Naive thymus-derived CD4-positive, alpha-beta T cell (primary cell): ENCODE measurements around the gene CXCR1. TPM values are rescaled to one million over a fixed set of nuclear protein-coding genes. Genes with fewer than 3 reads are reported as not detected.

Experiments used
- ATAC-seq: fragments of 150-1000 bp; cut with Tn5 transposase; 2 replicates; pipeline ENCODE4 v1.10.0; 2021; ENCODE audit warnings: mild to moderate bottlenecking, moderate library complexity
- CTCF ChIA-PET: fragments of 350-600 bp; sonication (Branson Sonifier 250); formaldehyde crosslinking; loops from one replicate; lab custom pipeline; 2021; ENCODE audit warnings: antibody characterized with exemption; lab: Charles Lee
- POLR2A ChIA-PET: fragments of 350-600 bp; sonication (Branson Sonifier 250); formaldehyde crosslinking; loops from one replicate; lab custom pipeline; 2021; ENCODE audit warnings: antibody characterized with exemption, inconsistent platforms; lab: Charles Lee
- DNase-seq, 9 donors: peaks; one replicate each; pipeline versions ENCODE4 v3.0.0 to v3.0.0-alpha.2; 2020 to 2022; ENCODE audit warnings: mixed read lengths in 1 of 9
- H3K27ac ChIP-seq: one replicate; pipeline ENCODE4 v1.7.0; 2013; ENCODE audit warnings: mild to moderate bottlenecking, low read depth, low read length, moderate library complexity
- H3K27me3 ChIP-seq, 2 donors: one replicate each; pipeline ENCODE4 v1.7.0; 2013; ENCODE audit warnings: low read length in 2 of 2, mild to moderate bottlenecking in 2 of 2, moderate library complexity in 2 of 2; ENCODE audit not compliant: control insufficient read depth in 2 of 2, insufficient read depth in 2 of 2
- H3K36me3 ChIP-seq, 3 experiments: 1 replicate in 2 of 3; 2 replicates in 1 of 3; pipeline ENCODE4 v1.7.0; 2013; ENCODE audit warnings: low read length in 3 of 3, mild to moderate bottlenecking in 3 of 3, moderate library complexity in 1 of 3; ENCODE audit not compliant: insufficient read depth in 3 of 3, control insufficient read depth in 2 of 3
- H3K4me1 ChIP-seq, 2 donors: one replicate each; pipeline ENCODE4 v1.7.0; 2013; ENCODE audit warnings: low read length in 2 of 2, mild to moderate bottlenecking in 2 of 2, moderate library complexity in 1 of 2; ENCODE audit not compliant: control insufficient read depth in 2 of 2, insufficient read depth in 2 of 2
- H3K4me3 ChIP-seq: 2 replicates; pipeline ENCODE4 v1.7.0; 2013; ENCODE audit warnings: mild to moderate bottlenecking, low read length
- H3K9me3 ChIP-seq, 3 experiments: 1 replicate in 2 of 3; 2 replicates in 1 of 3; pipeline ENCODE4 v1.7.0; 2013; ENCODE audit warnings: low read length in 3 of 3; ENCODE audit not compliant: control insufficient read depth in 2 of 3
- H3K27ac Mint-ChIP-seq, 9 donors: one replicate each; pipeline ENCODE4 v1.8.0; 2020 to 2022; ENCODE audit warnings: mixed read lengths in 9 of 9, mild to moderate bottlenecking in 8 of 9, moderate library complexity in 5 of 9, inconsistent platforms in 2 of 9
- H3K27me3 Mint-ChIP-seq, 5 donors: one replicate each; pipeline ENCODE4 v1.8.0; 2021 to 2022; ENCODE audit warnings: mixed read lengths in 5 of 5, mild to moderate bottlenecking in 1 of 5
- H3K36me3 Mint-ChIP-seq, 5 donors: one replicate each; pipeline ENCODE4 v1.8.0; 2020 to 2022; ENCODE audit warnings: mixed read lengths in 5 of 5, mild to moderate bottlenecking in 3 of 5, inconsistent platforms in 1 of 5
- H3K4me1 Mint-ChIP-seq, 7 donors: one replicate each; pipeline ENCODE4 v1.8.0; 2020 to 2022; ENCODE audit warnings: mixed read lengths in 7 of 7, mild to moderate bottlenecking in 3 of 7, inconsistent platforms in 1 of 7
- H3K4me3 Mint-ChIP-seq, 10 donors: one replicate each; pipeline ENCODE4 v1.8.0; 2020 to 2022; ENCODE audit warnings: mild to moderate bottlenecking in 10 of 10, mixed read lengths in 10 of 10, moderate library complexity in 6 of 10, inconsistent platforms in 2 of 10
- H3K9me3 Mint-ChIP-seq, 11 donors: one replicate each; pipeline ENCODE4 v1.8.0; 2020 to 2022; ENCODE audit warnings: mixed read lengths in 11 of 11, mild to moderate bottlenecking in 4 of 11, inconsistent platforms in 1 of 11, moderate library complexity in 1 of 11
- intact Hi-C, 2 donors: fragments of 100-400 bp; cut with micrococcal nuclease; formaldehyde crosslinking; loops; one replicate each; pipeline ENCODE4 v1.15.1; 2023
- polyA plus RNA-seq, 2 donors: library from polyadenylated mRNA; unstranded; fragments of 300-500 nt; fragmentation: Illumina TruSeq; gene quantifications; one replicate each; pipeline ENCODE4 v1.2.3, GENCODE V29; 2021
- total RNA-seq, 6 experiments: library from RNA in 5 of 6; stranded (reverse) in 5 of 6; gene quantifications; 1 replicate in 5 of 6; 2 replicates in 1 of 6; pipeline ENCODE4 v1.2.3 and lab custom pipeline; 2021 to 2026

CXCR1 gene
- total and polyA plus RNA-seq, 7 experiments from 2014 or later: 0.16 to 1.0 (median 0.24) TPM; not detected in 3

DNA sequence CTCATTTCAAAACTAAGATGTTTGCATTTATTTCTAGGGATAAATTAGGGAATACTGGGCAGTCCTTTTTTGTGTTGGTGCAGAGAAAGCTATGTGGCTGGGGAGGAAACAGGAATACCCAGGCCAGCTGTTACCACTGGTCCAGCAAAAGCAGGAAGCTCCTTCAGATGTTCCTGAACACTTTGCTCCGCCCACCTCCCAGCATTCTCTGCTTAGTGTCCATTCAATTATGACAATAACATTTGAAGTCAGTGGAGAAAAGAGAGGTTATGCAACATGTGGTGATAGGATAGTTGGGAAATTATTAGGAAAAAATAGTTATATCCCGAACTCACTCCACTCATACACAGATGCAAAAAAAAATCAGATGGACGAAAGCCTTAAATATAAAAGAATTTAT lies 28.1 kb upstream of the CXCR1 start:
- Histone ChIP-seq H3K36me3 (no peaks in the 10 kb centered on the region), H3K4me1 (no peaks in the 10 kb centered on the region), H3K27me3 (no peaks in the 10 kb centered on the region), H3K9me3 (no peaks in the 10 kb centered on the region), H3K27ac (no peak overlapping the region), H3K4me3 (no peak overlapping the region)
- ChIA-PET CTCF (no interaction called here), POLR2A (interaction anchor here (0.6 kb wide), 1 partner anchor 66 kb away, joined by 3 read pairs; the partner anchor contains the start of gene GPBAR1)
- H3K9me3 Mint-ChIP-seq: peaks cover 0 to 2% (median 0%) of the 10 kb centered on the region in 11 donors
- H3K36me3 Mint-ChIP-seq: no peaks in the 10 kb centered on the region
- peaks cover 0 to 3% (median 0%) of the 10 kb centered on the region in 7 donors for H3K4me1 Mint-ChIP-seq
- no peak overlapping the region for H3K27ac Mint-ChIP-seq
- DNase-seq (no peak), ATAC-seq (no peak)
- intact Hi-C loops: no loop called here
- peaks cover 0 to 31% (median 4%) of the 10 kb centered on the region in 5 donors for H3K27me3 Mint-ChIP-seq
- H3K4me3 Mint-ChIP-seq: no peak overlapping the region

GRCh38 chr2:218193701-218194100 lies 26.9 kb upstream of the CXCR1 start:
- intact Hi-C loops: no loop called here
- DNase-seq (no peak), ATAC-seq (no peak)
- peaks cover 0 to 3% (median 0%) of the 10 kb centered on the region in 7 donors for H3K4me1 Mint-ChIP-seq
- H3K36me3 ChIP-seq: no peaks in the 10 kb centered on the region
- no peak overlapping the region for H3K4me3 Mint-ChIP-seq
- no peak overlapping the region for H3K27ac ChIP-seq
- H3K27me3 ChIP-seq: no peaks in the 10 kb centered on the region
- H3K4me3 ChIP-seq: no peak overlapping the region
- ChIA-PET CTCF (no interaction called here), POLR2A (no interaction called here)
- no peaks in the 10 kb centered on the region for H3K36me3 Mint-ChIP-seq
- H3K4me1 ChIP-seq: no peaks in the 10 kb centered on the region
- peaks cover 0 to 2% (median 0%) of the 10 kb centered on the region in 11 donors for H3K9me3 Mint-ChIP-seq
- no peak overlapping the region for H3K27ac Mint-ChIP-seq
- no peaks in the 10 kb centered on the region for H3K9me3 ChIP-seq
- peaks cover 0 to 25% (median 1%) of the 10 kb centered on the region in 5 donors for H3K27me3 Mint-ChIP-seq

DNA sequence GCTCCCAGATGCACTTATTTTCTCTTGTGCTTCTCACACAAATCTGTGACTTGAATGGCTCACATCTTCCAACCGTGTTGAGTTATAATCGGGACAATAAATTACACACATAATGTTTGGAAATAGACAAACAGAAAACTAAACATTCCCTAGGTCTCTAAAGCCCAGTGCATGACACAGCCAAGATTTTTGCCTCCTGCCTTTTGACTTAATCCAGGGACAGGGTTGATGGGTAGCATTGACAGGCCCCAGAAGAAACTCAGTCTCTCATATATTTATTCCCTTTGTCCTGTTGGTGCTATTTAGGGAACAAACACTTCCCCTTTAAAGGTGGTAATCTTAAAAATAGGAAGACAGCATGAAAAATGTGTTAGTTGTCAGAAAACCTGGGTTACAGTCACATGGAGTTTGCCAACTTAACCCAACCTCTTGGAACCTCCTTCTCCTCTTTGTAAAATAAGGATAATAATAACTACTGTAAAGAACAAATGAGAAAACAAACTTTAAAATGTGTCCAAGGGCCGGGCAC lies 26.2 kb upstream of the CXCR1 start:
- Mint-ChIP-seq H3K4me3 (no peak overlapping the region), H3K9me3 (peaks cover 0 to 2% (median 0%) of the 10 kb centered on the region in 11 donors), H3K27ac (no peak overlapping the region), H3K36me3 (no peaks in the 10 kb centered on the region), H3K27me3 (peaks cover 0 to 17% (median 0%) of the 10 kb centered on the region in 5 donors), H3K4me1 (peaks cover 0 to 3% (median 0%) of the 10 kb centered on the region in 7 donors)
- ChIA-PET POLR2A (no interaction called here), CTCF (interaction anchor here (0.6 kb wide), 1 partner anchor 75 kb away, joined by 3 read pairs; no protein-coding TSS in a partner anchor)
- DNase-seq (no peak), ATAC-seq (no peak)
- intact Hi-C loops: no loop called here
- no peaks in the 10 kb centered on the region for H3K27me3 ChIP-seq
- H3K27ac ChIP-seq: no peak overlapping the region
- H3K4me3 ChIP-seq: no peak overlapping the region
- no peaks in the 10 kb centered on the region for H3K4me1 ChIP-seq
- H3K36me3 ChIP-seq: no peaks in the 10 kb centered on the region
- H3K9me3 ChIP-seq: no peaks in the 10 kb centered on the region

- ChIA-PET POLR2A (interaction anchor here (0.6 kb wide), 1 partner anchor 10 kb away, joined by 3 read pairs; no protein-coding TSS in a partner anchor), CTCF (interaction anchor here (1.0 to 1.4 kb wide), 3 partner anchors 32 to 71 kb away, joined by 3 to 8 read pairs (median 3); no protein-coding TSS in a partner anchor)
- Mint-ChIP-seq H3K27ac (peak overlapping the region in 1 of 9 donors; percentile 13), H3K9me3 (peaks cover 0 to 2% (median 0%) of the 10 kb centered on the region in 11 donors), H3K4me3 (no peak overlapping the region), H3K4me1 (peaks cover 0 to 14% (median 8%) of the 10 kb centered on the region in 7 donors), H3K27me3 (peaks cover 0 to 11% (median 0%) of the 10 kb centered on the region in 5 donors), H3K36me3 (no peaks in the 10 kb centered on the region)
- H3K4me1 ChIP-seq: no peaks in the 10 kb centered on the region
- H3K27ac ChIP-seq: no peak overlapping the region
- H3K36me3 ChIP-seq: no peaks in the 10 kb centered on the region
- H3K9me3 ChIP-seq: no peaks in the 10 kb centered on the region
- intact Hi-C loops: loop anchor here in 1 of 2 donors (5.0 kb wide), 1 partner anchor 659 kb away; no protein-coding TSS in a partner anchor
- H3K4me3 ChIP-seq: no peak overlapping the region
- ATAC-seq (no peak), DNase-seq (no peak)
- no peaks in the 10 kb centered on the region for H3K27me3 ChIP-seq
Observed at GRCh38 chr2:218188528-218188927, 21.8 kb upstream of the CXCR1 start.

DNA sequence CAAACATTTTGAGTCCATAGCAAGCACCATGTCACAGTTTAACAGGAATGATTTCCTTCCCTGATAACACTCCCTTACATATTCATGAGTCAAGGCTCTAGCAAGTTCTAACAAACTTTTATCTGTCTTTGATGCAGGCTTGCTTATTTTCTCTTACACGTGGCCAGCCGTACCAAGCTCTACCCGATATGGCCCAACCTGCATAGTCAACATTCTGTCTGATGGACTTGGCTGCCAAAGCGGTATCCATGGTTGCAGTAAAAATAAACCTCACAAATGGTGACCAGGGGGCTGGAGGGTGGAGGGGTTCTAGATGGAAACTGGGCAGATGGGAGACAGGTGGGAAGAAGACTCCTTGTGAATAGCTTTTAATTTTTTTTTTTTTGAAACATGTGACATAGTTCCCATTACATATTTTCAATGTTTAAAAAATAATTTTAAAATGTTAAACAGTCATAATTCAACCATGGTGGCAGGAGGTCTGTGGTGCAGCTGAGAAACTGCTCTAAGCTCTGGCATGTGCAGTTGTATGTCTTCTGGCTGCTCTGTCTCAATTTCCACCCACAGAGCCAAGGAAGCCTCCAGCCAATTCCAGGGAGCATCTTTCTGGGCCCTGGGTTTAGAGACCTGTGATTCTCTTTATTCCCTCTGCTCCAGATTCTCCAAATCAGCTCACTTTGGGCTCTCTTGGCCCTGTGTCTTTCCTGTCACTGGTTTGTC lies 20.7 kb upstream of the CXCR1 start:
- H3K27ac ChIP-seq: no peak overlapping the region
- H3K36me3 ChIP-seq: no peaks in the 10 kb centered on the region
- intact Hi-C loops: loop anchor here in 1 of 2 donors (2.0 to 5.0 kb wide), 2 partner anchors 209 to 660 kb away; no protein-coding TSS in a partner anchor
- Mint-ChIP-seq H3K27me3 (peaks cover 0 to 20% (median 0%) of the 10 kb centered on the region in 5 donors), H3K4me1 (peaks cover 0 to 14% (median 8%) of the 10 kb centered on the region in 7 donors), H3K4me3 (no peak overlapping the region), H3K9me3 (peaks cover 0 to under 1% (median 0%) of the 10 kb centered on the region in 11 donors), H3K36me3 (no peaks in the 10 kb centered on the region), H3K27ac (peak overlapping the region in 1 of 9 donors; percentile 37)
- DNase-seq: no peak
- POLR2A ChIA-PET: interaction anchor here (0.9 to 1.5 kb wide), 2 partner anchors 75 to 83 kb away, joined by 3 to 5 read pairs; partner anchors contain the start of genes AAMP and PNKD
- no peaks in the 10 kb centered on the region for H3K9me3 ChIP-seq
- H3K4me3 ChIP-seq: no peak overlapping the region
- no peak for ATAC-seq
- H3K4me1 ChIP-seq: no peaks in the 10 kb centered on the region
- CTCF ChIA-PET: interaction anchor here (0.7 to 2.8 kb wide), 7 partner anchors 39 to 83 kb away, joined by 3 to 13 read pairs (median 5); partner anchors contain the start of genes AAMP and PNKD
- H3K27me3 ChIP-seq: no peaks in the 10 kb centered on the region

DNA sequence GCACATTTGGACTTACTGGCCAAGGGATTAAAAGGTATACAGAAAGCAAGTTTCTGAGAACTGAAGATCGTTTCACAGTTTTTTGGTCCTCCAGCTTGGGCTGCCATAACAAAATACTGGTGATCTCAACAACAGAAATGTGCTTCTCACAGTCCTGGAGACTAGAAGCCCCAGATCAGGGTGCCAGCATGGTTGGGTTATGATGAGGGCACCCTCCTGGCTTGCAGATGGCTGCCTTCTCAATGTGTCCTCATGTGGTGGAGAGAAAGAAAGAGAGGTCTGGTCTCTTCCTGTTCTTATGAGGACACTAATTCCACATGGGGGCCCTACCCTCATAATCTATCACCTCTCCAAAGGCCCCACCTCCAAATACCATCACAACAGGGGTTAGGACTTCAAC lies 20.1 kb upstream of the CXCR1 start:
- H3K27ac ChIP-seq: no peak overlapping the region
- DNase-seq: no peak
- no peak overlapping the region for H3K4me3 Mint-ChIP-seq
- no peaks in the 10 kb centered on the region for H3K36me3 ChIP-seq
- no peaks in the 10 kb centered on the region for H3K9me3 Mint-ChIP-seq
- CTCF ChIA-PET: interaction anchor here (0.7 to 2.8 kb wide), 5 partner anchors 40 to 83 kb away, joined by 3 to 13 read pairs (median 8); partner anchors contain the start of genes AAMP and PNKD
- H3K27me3 Mint-ChIP-seq: peaks cover 0 to 21% (median 0%) of the 10 kb centered on the region in 5 donors
- H3K4me1 Mint-ChIP-seq: peaks cover 0 to 14% (median 8%) of the 10 kb centered on the region in 7 donors
- H3K4me3 ChIP-seq: no peak overlapping the region
- H3K4me1 ChIP-seq: no peaks in the 10 kb centered on the region
- POLR2A ChIA-PET: interaction anchor here (0.9 to 1.5 kb wide), 2 partner anchors 75 to 83 kb away, joined by 3 to 5 read pairs; partner anchors contain the start of genes AAMP and PNKD
- H3K36me3 Mint-ChIP-seq: no peaks in the 10 kb centered on the region
- no peaks in the 10 kb centered on the region for H3K27me3 ChIP-seq
- no peak for ATAC-seq
- intact Hi-C loops: loop anchor here (1.0 to 5.0 kb wide), 10 partner anchors 31 to 660 kb away; partner anchors contain the start of genes AAMP (in 2 of the 2), CATIP (in 2 of the 2), PNKD (in 2 of the 2) and TMBIM1 (in 1 of the 2)
- H3K9me3 ChIP-seq: no peaks in the 10 kb centered on the region
- no peak overlapping the region for H3K27ac Mint-ChIP-seq
